ENCODE results near the gene KIF13A. TPM values are rescaled to one million over a fixed set of nuclear protein-coding genes. Genes with fewer than 3 reads are reported as not detected.

Gene KIF13A
- total and polyA plus RNA-seq, 2 donors from 2014 or later: 12.6 to 35.9 TPM

GRCh38 chr6:17719323-17720041 is 268.0 kb downstream of the KIF13A start:
- H3K9ac ChIP-seq (ENCODE audit: low read length in 3 of 3): no peak overlapping the region
- DNase-seq (no peak), FAIRE-seq (no peak)
- H3K4me1 ChIP-seq (ENCODE audit: control insufficient read depth in 2 of 3, insufficient read depth in 2 of 3, low read depth in 1 of 3, low read length in 3 of 3): no peaks in the 10 kb centered on the region
- H3K36me3 ChIP-seq (ENCODE audit: control insufficient read depth in 2 of 3, insufficient read depth in 3 of 3, low read length in 3 of 3): no peaks in the 10 kb centered on the region
- intact Hi-C loops (cut with DNase I): no loop called here
- no peaks in the 10 kb centered on the region for H3K9me3 ChIP-seq (ENCODE audit: control insufficient read depth in 2 of 3, insufficient read depth in 1 of 3, low read length in 3 of 3)
- H3K27me3 ChIP-seq (ENCODE audit: control insufficient read depth, insufficient read depth, low read length): no peaks in the 10 kb centered on the region
- no peak overlapping the region for H3K27ac ChIP-seq (ENCODE audit: low read depth in 2 of 2, low read length in 2 of 2)
- no peak overlapping the region for H3K4me3 ChIP-seq (ENCODE audit: low read length in 3 of 3)
- TF ChIP-seq, protein P1, sequence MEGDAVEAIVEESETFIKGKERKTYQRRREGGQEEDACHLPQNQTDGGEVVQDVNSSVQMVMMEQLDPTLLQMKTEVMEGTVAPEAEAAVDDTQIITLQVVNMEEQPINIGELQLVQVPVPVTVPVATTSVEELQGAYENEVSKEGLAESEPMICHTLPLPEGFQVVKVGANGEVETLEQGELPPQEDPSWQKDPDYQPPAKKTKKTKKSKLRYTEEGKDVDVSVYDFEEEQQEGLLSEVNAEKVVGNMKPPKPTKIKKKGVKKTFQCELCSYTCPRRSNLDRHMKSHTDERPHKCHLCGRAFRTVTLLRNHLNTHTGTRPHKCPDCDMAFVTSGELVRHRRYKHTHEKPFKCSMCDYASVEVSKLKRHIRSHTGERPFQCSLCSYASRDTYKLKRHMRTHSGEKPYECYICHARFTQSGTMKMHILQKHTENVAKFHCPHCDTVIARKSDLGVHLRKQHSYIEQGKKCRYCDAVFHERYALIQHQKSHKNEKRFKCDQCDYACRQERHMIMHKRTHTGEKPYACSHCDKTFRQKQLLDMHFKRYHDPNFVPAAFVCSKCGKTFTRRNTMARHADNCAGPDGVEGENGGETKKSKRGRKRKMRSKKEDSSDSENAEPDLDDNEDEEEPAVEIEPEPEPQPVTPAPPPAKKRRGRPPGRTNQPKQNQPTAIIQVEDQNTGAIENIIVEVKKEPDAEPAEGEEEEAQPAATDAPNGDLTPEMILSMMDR (IDR thresholded peaks at IDR 0.05; ENCODE audit: borderline replicate concordance, extremely low read depth, insufficient read depth): no peak

DNA sequence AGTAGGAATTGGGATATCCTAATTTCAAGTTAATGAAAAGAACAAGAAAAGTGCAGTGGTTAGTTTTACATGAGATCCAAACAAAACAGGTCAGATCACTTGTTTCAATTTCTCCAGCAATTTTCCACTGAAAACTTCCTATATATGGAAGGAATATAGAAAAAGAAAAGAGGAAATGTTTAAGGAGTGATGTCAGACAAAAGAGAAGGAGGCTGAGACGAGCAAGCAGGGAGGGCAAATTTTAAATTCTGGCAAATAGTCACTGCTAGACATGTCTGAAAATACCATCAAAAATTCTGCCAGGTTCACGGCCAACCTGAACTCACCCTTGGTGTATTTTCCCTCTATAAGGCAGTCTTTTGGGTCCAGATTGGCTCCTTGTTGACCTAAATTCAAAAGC is 271.2 kb downstream of the KIF13A start:
- intact Hi-C loops (cut with DNase I): no loop called here
- Histone ChIP-seq H3K27me3 (ENCODE audit: control insufficient read depth, insufficient read depth, low read length) (no peaks in the 10 kb centered on the region), H3K9ac (ENCODE audit: low read length in 3 of 3) (no peak overlapping the region), H3K4me1 (ENCODE audit: control insufficient read depth in 2 of 3, insufficient read depth in 2 of 3, low read depth in 1 of 3, low read length in 3 of 3) (no peaks in the 10 kb centered on the region), H3K4me3 (ENCODE audit: low read length in 3 of 3) (no peak overlapping the region), H3K27ac (ENCODE audit: low read depth in 2 of 2, low read length in 2 of 2) (no peak overlapping the region), H3K36me3 (ENCODE audit: control insufficient read depth in 2 of 3, insufficient read depth in 3 of 3, low read length in 3 of 3) (no peaks in the 10 kb centered on the region), H3K9me3 (ENCODE audit: control insufficient read depth in 2 of 3, insufficient read depth in 1 of 3, low read length in 3 of 3) (no peaks in the 10 kb centered on the region)
- DNase-seq (no peak), FAIRE-seq (no peak)
- TF ChIP-seq, protein P1 (IDR thresholded peaks at IDR 0.05; ENCODE audit: borderline replicate concordance, extremely low read depth, insufficient read depth): no peak

- H3K9ac ChIP-seq (ENCODE audit: low read length in 3 of 3): no peak overlapping the region
- DNase-seq (no peak), FAIRE-seq (no peak)
- H3K36me3 ChIP-seq (ENCODE audit: control insufficient read depth in 2 of 3, insufficient read depth in 3 of 3, low read length in 3 of 3): no peaks in the 10 kb centered on the region
- no peak overlapping the region for H3K27ac ChIP-seq (ENCODE audit: low read depth in 2 of 2, low read length in 2 of 2)
- no peak overlapping the region for H3K4me3 ChIP-seq (ENCODE audit: low read length in 3 of 3)
- H3K27me3 ChIP-seq (ENCODE audit: control insufficient read depth, insufficient read depth, low read length): no peaks in the 10 kb centered on the region
- no peaks in the 10 kb centered on the region for H3K4me1 ChIP-seq (ENCODE audit: control insufficient read depth in 2 of 3, insufficient read depth in 2 of 3, low read depth in 1 of 3, low read length in 3 of 3)
- intact Hi-C loops (cut with DNase I): no loop called here
- TF ChIP-seq, protein P1 (IDR thresholded peaks at IDR 0.05; ENCODE audit: borderline replicate concordance, extremely low read depth, insufficient read depth): no peak
- no peaks in the 10 kb centered on the region for H3K9me3 ChIP-seq (ENCODE audit: control insufficient read depth in 2 of 3, insufficient read depth in 1 of 3, low read length in 3 of 3)
These were observed 272.3 kb downstream of the KIF13A start for GRCh38 chr6:17714879-17715851.

Data from kidney (tissue), 14 donors.